HEK293 (cell line): ENCODE measurements around the gene KRTAP19-4.

Experiments used
- CTCF ChIP-seq: fragments of 450-650 bp; formaldehyde crosslinking; IDR thresholded peaks from 2 replicates; pipeline ENCODE4 v1.5.1; 2016; ENCODE audit warnings: missing biosample characterization, missing genetic modification characterization
- PBX3 ChIP-seq: sonication (generic); formaldehyde crosslinking; IDR thresholded peaks from 2 replicates; pipeline ENCODE4 v1.8.1; 2022; ENCODE audit warnings: mild to moderate bottlenecking, moderate library complexity, missing genetic modification reagents
- REPIN1 ChIP-seq: fragments of 450-650 bp; formaldehyde crosslinking; IDR thresholded peaks from 2 replicates; pipeline ENCODE4 v1.5.1; 2017; ENCODE audit warnings: missing biosample characterization, missing genetic modification characterization, low read depth
- ZBTB21 ChIP-seq: fragments of 450-650 bp; formaldehyde crosslinking; IDR thresholded peaks from 2 replicates; pipeline ENCODE4 v1.5.1; 2017; ENCODE audit warnings: missing biosample characterization, missing genetic modification characterization
- ZBTB44 ChIP-seq: fragments of 450-650 bp; IDR thresholded peaks from 2 replicates; pipeline ENCODE4 v1.5.1; 2018; ENCODE audit warnings: missing biosample characterization, mild to moderate bottlenecking, missing genetic modification characterization
- ZFP41 ChIP-seq: fragments of 450-650 bp; formaldehyde crosslinking; IDR thresholded peaks from 2 replicates; pipeline ENCODE4 v1.5.1; 2016; ENCODE audit warnings: missing biosample characterization, missing genetic modification characterization, borderline replicate concordance
- ZNF121 ChIP-seq: fragments of 450-650 bp; formaldehyde crosslinking; IDR thresholded peaks from 2 replicates; pipeline ENCODE4 v1.5.1; 2016; ENCODE audit warnings: missing biosample characterization, missing genetic modification characterization
- ZNF274 ChIP-seq, 2 experiments: fragments of 200-500 bp in 1 of 2; fragments of 450-650 bp in 1 of 2; sonication (Bioruptor generic) in 1 of 2; formaldehyde crosslinking in 1 of 2; IDR thresholded peaks; 2 replicates each; pipeline versions ENCODE4 v1.5.1 to v1.6.1; 2014 to 2016; ENCODE audit warnings: borderline replicate concordance in 1 of 2, inconsistent platforms in 1 of 2, low read length in 1 of 2, missing biosample characterization in 1 of 2, missing genetic modification characterization in 1 of 2
- ZNF510 ChIP-seq: fragments of 450-650 bp; formaldehyde crosslinking; IDR thresholded peaks from 2 replicates; pipeline ENCODE4 v1.5.1; 2018; ENCODE audit warnings: mild to moderate bottlenecking, missing genetic modification characterization, missing biosample characterization; ENCODE audit not compliant: insufficient replicate concordance
- ZNF660 ChIP-seq: fragments of 450-650 bp; IDR thresholded peaks from 2 replicates; pipeline ENCODE4 v1.5.1; 2018; ENCODE audit warnings: missing biosample characterization, mild to moderate bottlenecking, missing genetic modification characterization
- ZSCAN5A ChIP-seq: fragments of 450-650 bp; formaldehyde crosslinking; IDR thresholded peaks from 2 replicates; pipeline ENCODE4 v1.5.1; 2016; ENCODE audit warnings: missing biosample characterization, missing genetic modification characterization
- TF ChIP-seq, protein P1 (sequence below): fragments of 450-650 bp; formaldehyde crosslinking; IDR thresholded peaks from 2 replicates; pipeline ENCODE4 v1.5.1; 2017; ENCODE audit warnings: missing biosample characterization, missing genetic modification characterization
- TF ChIP-seq, protein P2 (sequence below): fragments of 450-650 bp; formaldehyde crosslinking; IDR thresholded peaks from 2 replicates; pipeline ENCODE4 v1.5.1; 2017; ENCODE audit warnings: missing biosample characterization, missing genetic modification characterization

DNA sequence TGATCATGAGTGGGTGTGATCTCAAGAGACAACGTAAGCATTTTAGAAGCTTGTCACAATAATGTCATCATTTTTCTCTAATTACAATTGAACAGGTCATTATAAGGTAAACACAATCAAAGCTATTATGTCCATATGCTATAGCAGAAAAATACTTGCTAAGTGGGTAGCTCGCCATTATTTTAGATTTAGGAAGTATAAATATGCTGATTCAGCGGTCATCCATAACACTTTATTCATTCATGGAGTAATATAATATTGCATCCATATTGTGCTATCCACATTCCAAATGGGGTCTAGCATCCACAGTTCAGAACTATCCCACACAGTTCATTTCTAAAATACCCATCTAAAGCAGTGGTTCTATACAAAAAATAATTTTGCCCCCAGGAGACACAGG is 48.5 kb downstream of the KRTAP19-4 start:
- TF ChIP-seq CTCF (tag by site-specific recombination) (no peak), ZSCAN5A (tag by site-specific recombination) (no peak), REPIN1 (no peak), ZFP41 (tag by site-specific recombination) (no peak), PBX3 (CRISPR knock-in tag) (no peak), ZBTB21 (tag by site-specific recombination) (no peak), ZNF510 (no peak), ZNF274 (IDR thresholded peaks at IDR 0.05; ENCODE audit: low read length) (no peak), ZNF274 (tag by site-specific recombination; IDR thresholded peaks at IDR 0.05; ENCODE audit: borderline replicate concordance) (no peak), ZNF660 (tag by site-specific recombination) (no peak), ZNF121 (tag by site-specific recombination) (no peak), ZBTB44 (no peak)
- TF ChIP-seq, protein P1, sequence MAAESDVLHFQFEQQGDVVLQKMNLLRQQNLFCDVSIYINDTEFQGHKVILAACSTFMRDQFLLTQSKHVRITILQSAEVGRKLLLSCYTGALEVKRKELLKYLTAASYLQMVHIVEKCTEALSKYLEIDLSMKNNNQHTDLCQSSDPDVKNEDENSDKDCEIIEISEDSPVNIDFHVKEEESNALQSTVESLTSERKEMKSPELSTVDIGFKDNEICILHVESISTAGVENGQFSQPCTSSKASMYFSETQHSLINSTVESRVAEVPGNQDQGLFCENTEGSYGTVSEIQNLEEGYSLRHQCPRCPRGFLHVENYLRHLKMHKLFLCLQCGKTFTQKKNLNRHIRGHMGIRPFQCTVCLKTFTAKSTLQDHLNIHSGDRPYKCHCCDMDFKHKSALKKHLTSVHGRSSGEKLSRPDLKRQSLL = no peak
- TF ChIP-seq, protein P2, sequence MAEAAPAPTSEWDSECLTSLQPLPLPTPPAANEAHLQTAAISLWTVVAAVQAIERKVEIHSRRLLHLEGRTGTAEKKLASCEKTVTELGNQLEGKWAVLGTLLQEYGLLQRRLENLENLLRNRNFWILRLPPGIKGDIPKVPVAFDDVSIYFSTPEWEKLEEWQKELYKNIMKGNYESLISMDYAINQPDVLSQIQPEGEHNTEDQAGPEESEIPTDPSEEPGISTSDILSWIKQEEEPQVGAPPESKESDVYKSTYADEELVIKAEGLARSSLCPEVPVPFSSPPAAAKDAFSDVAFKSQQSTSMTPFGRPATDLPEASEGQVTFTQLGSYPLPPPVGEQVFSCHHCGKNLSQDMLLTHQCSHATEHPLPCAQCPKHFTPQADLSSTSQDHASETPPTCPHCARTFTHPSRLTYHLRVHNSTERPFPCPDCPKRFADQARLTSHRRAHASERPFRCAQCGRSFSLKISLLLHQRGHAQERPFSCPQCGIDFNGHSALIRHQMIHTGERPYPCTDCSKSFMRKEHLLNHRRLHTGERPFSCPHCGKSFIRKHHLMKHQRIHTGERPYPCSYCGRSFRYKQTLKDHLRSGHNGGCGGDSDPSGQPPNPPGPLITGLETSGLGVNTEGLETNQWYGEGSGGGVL = no peak
